Hematopoietic multipotent progenitor cell treated with erythropoietin and hydrocortisone succinate and interleukin-3 and kit ligand, for 8 days (in vitro differentiated cells): Measurements from ENCODE around the gene OR2AT4.
"Not testable (repeated sequence)": the region's sequence is repeated elsewhere in the genome, so short reads cannot be mapped to it uniquely, and the experiment has no call there.

Experiments used
- DNase-seq: peaks from one replicate; pipeline ENCODE4 v3.0.0-alpha.2; 2015

OR2AT4 gene

DNA sequence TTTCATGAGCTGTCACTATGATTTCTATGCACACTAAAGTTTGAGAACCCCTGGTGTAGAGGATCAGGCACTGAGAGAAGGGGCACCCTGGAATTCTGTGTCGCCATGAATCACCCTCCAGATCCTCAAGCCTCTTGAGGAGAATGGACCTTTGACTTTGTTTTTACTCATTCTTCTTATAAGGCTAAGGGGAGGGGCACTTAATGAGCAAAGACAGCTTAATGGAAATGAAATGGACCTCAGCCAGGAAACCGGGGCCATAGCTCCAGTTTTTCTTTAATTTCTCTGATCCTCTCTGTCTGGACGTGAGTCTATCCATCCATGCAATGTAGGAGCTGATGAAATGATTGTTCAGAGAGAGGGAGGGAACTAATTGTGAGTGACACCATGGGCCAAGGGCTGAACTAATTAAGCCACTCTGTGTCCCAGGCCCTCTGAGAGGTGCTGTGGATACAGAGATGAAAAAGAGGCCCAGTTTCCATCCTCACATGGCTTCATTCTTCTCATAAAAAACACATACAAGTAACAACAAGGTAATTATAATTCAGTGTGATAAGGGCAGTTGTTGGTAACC lies 32.8 kb downstream of the OR2AT4 start:
- no peak for DNase-seq

DNA sequence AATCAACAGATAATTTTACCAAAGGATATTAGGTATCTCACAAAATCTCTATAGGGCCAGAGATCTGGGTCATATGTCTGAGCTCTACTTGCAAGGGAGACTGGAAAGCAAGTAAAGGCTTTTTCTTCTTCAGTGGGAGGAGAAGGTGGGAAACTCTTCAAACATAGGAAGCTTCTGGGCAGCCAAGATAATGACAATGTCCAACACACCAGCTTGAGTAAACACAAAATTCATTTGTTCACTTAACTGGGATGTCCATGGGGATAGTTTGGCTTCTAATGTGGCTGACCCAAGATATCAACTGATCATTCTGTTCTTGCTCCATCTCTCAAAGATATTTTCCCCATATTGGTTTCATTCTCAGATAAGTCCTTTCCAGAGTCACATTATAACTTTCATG lies 37.4 kb downstream of the OR2AT4 start:
- no peak for DNase-seq

DNA sequence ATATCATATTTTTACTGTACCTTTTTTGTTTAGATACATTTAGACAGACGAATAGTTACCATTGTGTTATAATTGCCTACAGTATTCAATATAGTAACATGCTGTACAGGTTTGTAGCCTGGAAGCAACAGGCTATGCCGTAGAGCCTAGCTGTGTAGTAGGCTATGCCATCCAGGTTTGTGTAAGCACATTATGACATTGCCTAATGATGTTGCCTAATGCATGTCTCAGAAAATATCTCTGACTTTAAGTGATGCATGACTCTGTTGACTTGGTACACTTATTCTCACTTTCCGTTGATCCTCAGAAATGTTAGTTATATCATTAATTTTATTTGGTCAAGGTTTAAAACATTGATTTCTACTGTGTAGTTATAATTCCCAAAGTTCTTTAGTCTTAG lies 39.9 kb downstream of the OR2AT4 start:
- DNase-seq, result no peak

DNA sequence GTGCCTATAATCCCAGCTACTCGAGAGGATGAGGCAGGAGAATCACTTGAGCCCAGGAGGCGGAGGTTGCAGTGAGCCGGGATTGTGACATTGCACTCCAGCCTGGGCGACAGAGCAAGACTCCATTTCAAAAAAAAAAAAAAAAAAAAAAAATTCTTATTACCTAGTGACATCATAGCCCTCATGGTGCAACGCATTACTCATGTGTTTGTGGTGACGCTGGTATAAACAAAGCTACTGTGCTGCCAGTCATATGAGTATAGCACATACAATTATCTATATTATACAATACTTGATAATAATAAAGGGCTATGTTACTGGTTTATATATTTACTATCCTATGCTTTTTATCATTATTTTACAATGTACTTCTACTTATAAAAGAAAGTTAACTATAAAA lies 41.2 kb downstream of the OR2AT4 start:
- no peak for DNase-seq

DNA sequence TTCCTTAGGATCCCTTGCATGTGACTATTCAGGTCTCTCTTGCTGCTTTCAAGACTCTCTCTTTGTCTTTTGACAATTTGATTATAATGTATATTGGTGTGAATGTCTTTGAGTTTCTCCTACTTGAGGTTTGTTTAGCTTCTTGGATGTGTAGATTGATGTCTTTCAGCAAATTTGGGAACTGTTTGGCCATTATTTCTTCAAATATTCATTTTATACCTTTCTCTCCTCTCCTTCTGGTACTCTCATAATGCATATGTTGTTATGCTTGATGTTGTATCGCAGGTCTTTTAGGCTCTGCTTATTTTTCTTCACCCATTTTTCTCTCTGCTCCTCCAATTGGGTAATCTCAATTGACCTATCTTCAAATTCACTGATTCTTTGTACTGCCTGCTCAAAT lies 44.2 kb downstream of the OR2AT4 start:
- no peak for DNase-seq

DNA sequence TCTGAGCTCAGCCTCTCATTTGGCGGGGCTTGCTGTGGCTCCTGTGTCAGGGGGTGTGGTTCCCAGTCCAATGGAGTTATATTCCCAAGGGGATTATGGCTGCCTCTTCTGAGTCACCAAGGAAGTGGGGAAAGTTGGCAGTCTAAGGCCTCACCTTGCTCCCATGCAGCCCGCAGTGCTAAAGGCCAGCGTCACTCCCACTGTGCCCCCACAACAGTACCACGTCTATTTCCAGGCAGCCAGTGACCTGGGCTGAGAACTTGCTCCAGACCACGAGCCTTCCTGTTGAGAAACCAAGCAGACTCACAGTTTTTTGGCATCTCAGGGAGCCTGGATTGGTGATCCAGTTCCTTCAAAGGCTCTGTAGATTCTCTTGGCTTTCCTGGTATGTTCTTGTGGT lies 45.6 kb downstream of the OR2AT4 start:
- no peak for DNase-seq

DNA sequence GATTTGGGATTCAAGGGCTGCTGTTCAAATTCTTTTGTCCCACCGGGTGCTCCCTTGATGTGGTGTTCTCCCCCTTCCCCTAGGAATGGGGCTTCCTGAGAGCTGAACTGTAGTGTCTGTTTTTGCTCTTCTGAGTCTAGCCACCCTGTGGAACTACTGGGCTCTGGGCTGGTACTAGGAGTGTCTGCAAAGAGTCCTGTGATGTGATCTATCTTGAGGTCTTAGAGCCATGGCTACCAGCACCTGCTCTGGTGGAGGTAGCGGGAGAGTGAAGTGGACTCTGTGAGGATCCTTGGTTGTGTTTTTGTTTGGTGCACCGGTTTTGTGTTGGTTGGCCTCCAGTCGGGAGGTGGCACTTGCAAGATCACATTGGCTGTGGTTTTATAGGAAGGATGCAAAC lies 46.2 kb downstream of the OR2AT4 start:
- DNase-seq, result no peak

DNA sequence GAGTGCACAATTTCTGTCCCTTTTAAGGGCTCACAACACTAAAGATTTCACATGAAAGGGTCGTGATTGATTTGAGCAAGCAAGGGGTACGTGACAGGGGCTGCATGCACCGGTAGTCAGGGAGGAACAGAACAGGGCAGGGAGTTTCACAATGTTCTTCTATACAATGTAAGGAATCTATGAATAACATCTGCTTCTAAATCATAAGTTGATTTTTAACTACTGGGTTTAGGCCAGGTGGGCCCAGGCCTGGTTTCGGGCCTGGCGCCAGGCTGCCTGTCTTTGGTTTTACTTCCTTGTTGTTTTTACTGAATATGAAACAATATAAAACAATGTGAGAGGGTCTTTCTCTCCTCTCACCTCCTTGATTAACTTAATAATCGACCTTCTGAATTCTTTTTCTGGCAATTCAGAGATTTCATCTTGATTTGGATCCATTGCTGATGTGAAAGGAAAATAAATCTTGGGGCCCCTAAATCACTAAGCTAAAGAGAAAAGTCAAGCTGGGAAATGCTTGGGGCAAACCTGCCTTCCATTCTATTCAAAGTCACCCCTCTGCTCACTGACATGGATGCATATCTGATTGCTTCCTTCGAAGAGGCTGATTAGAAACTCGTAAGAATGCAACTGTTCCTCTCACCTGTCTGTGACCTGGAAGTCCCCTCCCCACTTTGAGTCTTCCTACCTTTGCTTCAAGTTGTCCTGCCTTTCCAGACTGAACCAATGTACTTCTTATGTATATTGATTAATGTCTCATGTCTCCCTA lies 47.0 kb downstream of the OR2AT4 start:
- DNase-seq, result not testable (repeated sequence)

DNA sequence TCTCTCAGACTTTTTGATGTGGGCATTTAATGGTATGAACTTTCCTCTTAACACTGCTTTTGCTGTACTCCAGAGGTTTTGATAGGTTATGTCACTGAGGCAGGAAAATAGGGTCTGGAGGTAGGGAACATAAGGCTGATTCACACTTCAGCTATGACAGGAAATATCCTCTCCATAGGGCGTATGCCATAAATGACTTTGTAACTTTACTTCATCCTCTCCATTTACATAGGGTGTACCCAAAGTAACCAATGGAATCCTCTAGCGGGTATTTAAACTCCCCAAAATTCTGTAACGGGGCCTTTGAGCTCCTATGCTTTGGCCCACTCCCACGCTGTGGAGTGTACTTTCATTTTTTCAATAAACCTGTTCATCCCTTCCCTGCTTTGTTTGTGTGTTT lies 49.5 kb downstream of the OR2AT4 start:
- no peak for DNase-seq

DNA sequence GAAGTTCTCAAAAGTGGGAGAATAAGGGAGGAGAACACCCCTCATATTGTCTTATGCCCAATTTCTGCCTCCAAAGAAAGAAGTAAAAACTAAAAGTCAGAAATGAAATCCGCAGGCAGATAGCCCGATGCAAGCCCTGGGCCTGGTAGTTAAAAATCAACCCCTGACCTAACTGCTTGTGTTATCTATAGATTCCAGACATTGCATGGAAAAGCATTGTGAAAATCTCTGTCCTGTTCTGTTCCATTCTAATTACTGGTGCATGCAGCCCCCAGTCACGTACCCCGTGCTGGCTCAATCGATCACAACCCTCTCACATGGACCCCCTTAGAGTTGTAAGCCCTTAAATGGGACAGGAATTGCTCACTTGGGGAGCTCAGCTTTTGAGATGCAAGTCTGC lies 50.0 kb downstream of the OR2AT4 start:
- not testable (repeated sequence) for DNase-seq

DNA sequence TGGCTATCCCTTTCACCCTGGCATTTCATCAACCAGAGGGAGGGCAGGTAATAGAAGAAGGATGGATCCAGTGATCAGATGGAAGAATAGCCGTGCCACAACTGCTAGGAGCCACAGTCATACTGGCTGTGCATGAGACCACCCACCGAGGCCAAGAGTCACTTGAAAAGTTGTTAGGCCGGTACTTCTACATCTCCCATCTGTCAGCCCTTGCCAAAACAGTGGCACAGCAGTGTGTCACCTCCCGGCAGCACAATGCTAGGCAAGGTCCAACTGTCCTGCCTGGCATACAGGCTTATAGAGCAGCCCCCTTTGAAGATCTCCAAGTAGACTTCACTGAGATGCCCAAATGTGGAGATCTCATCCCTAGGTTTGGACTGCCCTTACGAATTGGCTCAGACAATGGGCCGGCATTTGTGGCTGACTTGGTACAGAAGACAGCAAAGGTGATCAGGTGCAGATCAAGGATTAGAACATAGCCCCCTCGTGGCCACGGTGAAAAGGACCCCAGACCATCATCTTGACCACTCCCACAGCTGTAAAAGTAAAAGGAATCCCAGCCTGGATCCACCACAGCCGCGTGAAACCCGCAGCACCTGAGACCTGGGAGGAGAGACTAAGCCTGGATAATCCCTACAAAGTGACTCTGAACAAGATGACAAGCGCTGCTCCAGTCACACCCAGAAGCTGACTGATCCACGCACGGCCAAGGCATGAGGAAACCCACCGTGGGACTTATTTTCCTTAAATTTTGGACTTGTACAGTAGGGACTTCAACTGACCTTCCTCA lies 52.1 kb downstream of the OR2AT4 start:
- not testable (repeated sequence) for DNase-seq

DNA sequence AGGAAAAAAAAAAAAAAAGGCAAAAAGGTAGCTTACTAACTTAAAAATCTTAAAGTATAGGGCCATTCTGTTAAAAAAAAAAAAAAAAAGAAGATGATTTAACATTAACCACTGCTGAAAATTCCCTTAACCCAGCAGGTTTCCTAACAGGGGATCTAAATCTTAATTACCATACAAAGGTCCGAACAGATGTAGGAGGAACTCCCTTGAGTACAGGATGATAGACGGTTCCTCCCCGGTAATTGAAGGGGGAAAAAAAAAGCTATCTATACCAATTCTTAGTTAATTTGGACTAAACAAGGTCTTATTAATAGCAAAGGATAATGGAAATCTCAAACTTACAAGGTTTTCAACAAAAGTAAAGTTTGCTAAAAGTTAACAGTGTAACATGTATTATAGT lies 54.9 kb downstream of the OR2AT4 start:
- DNase-seq, result not testable (repeated sequence)

DNA sequence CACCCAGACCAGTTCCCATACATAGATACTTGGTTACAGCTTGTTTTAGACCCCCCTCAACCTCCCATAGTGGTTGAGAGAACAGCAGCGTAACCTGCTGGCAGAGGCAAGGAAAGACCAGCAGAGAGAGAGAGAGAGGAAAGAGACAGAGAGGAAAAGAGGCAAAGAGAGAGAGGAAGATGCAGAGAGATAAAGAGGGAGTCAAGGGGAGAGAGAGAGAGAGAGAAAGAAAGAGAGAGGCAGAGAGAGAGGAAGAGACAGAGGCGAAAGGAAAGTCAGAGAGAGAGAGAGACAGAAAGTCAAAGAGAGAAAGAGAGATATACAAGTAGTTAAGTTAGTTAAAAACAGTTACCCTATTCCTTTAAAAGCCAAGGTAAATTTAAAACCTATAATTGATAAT lies 55.4 kb downstream of the OR2AT4 start:
- no peak for DNase-seq

DNA sequence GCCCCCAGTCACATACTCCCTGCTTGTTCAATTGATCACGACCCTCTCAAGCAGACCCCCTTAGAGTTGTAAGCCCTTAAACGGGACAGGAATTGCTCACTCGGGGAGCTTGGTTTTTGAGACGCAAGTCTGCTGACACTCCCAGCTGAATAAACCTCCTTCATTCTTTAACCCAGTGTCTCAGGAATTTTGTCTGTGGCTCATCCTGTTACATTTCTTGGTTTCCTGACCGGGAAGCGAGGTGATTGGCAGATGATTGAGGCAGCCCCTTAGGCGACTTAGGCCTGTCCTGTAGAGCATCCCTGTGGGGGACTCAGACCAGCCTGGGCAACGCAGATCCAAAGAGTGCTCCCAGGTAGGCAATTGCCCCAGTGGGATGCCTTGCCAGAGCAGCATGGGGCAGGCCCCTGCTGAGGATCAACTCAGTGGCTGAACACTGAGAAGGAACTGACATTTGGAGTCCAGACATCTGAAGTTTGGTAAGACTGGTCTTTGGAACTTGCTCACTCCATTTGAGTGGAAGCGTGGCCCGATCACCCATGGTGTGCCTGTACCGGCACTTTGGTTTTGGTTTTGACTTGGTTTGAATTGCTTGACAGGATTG lies 56.4 kb downstream of the OR2AT4 start:
- DNase-seq, result no peak

DNA sequence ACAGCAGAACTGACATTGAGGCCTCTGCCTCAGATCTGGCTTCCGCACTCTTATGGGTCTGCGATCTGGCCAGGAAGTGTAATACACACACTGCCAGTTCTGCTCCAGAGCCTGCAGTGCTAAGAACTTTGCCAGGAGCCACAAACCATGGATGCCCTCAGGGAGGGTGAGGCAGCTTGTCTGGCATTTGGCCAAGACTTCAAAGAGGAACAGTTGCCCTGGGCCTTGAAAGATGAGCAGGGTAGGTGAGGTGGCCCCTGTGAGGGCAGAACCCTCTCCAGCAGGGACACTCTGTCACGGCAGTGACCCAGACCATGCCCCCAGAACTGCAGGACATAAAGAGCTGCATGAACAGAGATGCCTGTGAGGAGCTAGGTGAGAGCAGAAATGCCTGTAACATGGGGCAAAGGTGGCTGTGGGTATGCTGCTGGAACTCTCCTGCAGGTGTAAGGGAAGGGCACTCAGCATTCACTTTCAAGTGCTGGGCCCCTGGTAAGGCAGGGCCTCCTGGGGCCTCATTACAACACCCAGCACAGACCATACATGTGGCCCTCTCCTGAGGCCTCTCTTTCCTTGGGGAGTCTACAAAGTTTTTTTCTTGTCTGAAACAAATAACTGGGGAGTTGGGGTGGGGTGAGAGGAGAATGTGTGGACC lies 60.6 kb downstream of the OR2AT4 start:
- DNase-seq, result peak; percentile 60

DNA sequence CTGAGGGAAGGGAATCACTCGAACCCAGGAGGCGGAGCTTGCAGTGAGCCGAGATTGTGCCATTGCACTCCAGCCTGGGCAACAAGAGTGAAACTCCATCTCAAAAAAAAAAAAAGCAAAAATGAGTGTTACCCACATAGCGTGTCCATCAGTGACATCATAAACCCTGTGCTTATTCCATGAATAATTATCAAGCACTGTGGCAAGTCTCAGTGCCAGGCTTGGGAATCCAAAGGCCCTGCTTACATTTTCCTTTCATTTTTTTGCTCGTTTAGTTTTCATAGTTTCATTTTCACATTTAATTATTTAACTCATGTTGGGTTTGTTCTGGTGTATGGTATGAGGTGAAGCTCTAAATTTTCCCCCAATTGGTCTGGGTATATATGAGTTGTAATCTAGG lies 61.4 kb downstream of the OR2AT4 start:
- DNase-seq, result no peak

DNA sequence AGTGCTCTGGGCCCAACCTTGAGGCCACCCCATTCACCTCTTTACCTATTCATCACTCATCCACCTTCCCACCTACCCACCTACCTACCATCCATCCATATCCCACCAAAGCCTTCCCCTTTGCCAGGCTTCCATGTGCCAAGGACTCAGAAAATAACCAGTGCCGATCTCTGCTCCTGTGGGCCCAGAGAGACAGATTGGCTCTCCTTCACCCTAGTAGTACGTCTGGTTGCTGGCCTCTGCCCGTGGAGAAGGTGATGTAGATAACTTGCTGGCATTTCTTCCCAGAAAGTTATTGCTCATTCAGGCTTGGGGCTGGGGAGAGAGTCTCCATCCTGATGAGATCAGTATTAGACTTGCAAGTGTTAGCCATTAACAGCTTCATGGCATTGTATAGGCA lies 62.8 kb downstream of the OR2AT4 start:
- no peak for DNase-seq

DNA sequence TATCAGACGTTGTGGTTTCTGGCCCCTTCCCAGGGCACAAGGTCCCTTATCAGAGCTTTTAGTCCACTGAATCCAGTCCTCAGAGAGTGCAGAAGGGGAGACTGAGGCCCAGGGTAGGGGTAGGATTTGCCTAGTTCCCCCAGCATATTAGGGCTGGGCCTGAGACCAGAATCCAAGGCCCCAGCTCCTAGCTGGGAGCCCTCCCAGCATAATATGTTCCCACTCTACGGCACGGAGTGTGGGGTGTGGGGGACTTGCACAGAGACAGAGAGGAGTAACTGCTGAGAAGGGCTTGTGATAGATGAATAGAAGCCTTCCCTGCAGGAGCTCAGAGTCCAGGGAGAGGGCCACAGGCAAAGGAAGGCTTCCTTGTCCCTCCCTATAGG lies 64.1 kb downstream of the OR2AT4 start:
- DNase-seq, result no peak

DNA sequence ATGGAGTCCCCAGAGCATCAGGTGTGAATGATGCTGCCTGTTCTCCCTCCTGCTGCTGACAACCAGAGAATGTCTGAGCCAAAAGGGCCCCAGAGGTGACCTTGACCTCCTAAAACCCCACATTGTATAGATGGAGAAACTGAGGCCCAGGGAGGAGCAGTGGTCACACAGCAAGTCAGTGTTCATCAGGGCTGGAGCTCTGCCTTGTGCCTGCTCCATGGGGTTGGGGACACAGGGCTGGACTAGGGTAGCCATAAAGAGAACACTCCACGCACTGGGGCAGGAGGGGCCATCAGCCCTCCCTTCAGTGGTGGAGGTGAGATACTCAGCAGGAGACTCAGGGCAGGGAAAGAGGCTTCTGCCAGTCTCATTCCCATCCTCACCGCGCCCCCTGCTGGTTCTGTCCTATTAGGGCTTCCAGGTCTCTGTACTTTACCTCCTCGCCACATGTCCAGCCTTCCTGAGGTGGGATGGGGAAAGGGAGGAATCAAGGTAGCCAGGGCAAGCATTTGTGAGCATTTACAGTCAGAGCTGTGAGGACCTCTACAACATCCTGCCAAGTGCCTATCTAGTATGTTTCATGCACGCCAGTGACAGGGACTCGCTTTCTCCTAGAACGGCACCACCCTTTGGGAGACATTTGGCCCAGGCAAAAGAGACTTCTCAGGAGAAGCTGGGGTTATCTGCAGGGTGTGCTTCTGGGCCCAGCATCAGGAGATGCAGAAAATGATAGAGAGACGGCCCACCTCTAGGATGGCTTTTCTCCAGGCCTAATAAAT lies 64.7 kb downstream of the OR2AT4 start:
- DNase-seq, result peak; percentile 80
